Gastroesophageal sphincter (tissue), 3 donors: ENCODE measurements around the gene STARD9.

Experiments used
- EP300 ChIP-seq: sonication (generic); formaldehyde crosslinking; IDR thresholded peaks from one replicate; pipeline ENCODE4 v1.6.1; 2017; ENCODE audit warnings: antibody characterized with exemption, mild to moderate bottlenecking
- TF ChIP-seq, protein P1 (sequence below), 4 experiments: fragments of 200-600 bp in 2 of 4; fragments of 450-650 bp in 2 of 4; sonication (generic) in 1 of 4; IDR thresholded peaks; one replicate each; pipeline ENCODE4 v1.5.1; 2017 to 2019; ENCODE audit warnings: antibody characterized with exemption in 4 of 4, mild to moderate bottlenecking in 2 of 4, moderate library complexity in 2 of 4

DNA sequence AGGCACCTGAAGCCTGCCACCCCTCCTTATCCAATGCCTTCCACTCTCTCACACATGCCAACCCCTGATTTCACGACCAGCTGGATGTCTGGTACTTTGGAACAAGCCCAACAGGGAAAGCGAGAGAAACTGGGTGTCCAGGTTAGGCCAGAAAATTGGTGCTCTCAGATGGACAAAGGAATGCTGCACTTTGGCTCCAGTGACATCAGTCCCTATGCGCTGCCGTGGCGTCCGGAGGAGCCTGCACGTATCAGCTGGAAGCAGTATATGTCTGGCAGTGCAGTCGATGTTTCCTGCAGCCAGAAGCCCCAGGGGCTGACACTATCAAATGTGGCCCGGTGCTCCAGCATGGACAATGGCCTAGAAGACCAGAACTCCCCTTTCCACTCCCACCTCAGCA is 116.4 kb downstream of the STARD9 start:
- TF ChIP-seq, protein P1, sequence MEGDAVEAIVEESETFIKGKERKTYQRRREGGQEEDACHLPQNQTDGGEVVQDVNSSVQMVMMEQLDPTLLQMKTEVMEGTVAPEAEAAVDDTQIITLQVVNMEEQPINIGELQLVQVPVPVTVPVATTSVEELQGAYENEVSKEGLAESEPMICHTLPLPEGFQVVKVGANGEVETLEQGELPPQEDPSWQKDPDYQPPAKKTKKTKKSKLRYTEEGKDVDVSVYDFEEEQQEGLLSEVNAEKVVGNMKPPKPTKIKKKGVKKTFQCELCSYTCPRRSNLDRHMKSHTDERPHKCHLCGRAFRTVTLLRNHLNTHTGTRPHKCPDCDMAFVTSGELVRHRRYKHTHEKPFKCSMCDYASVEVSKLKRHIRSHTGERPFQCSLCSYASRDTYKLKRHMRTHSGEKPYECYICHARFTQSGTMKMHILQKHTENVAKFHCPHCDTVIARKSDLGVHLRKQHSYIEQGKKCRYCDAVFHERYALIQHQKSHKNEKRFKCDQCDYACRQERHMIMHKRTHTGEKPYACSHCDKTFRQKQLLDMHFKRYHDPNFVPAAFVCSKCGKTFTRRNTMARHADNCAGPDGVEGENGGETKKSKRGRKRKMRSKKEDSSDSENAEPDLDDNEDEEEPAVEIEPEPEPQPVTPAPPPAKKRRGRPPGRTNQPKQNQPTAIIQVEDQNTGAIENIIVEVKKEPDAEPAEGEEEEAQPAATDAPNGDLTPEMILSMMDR (IDR thresholded peaks at IDR 0.05) = no peak
- TF ChIP-seq EP300 = no peak
